HepG2 (cell line): ENCODE measurements around the gene RETN. TPM values are rescaled to one million over a fixed set of nuclear protein-coding genes. Genes with fewer than 3 reads are reported as not detected.

Experiments
- ATAC-seq: fragments of 200-7000 bp; cut with Tn5 transposase; 3 replicates; pipeline ENCODE4 v1.9.1; 2020; ENCODE audit warnings: mild to moderate bottlenecking, moderate library complexity
- BruUV-seq: library from RNA; stranded (reverse); fragments of 400-500 nt; replicated peaks from 2 replicates; lab custom pipeline; 2021; lab: Mats Ljungman, UMichigan
- CTCF ChIA-PET: fragments of 300-600 bp; formaldehyde crosslinking; extraction: SDS; loops from one replicate; lab custom pipeline; 2021; ENCODE audit warnings: low total read pairs, inconsistent platforms, low intra/inter-chr PET ratio; lab: Yijun Ruan, JAX
- POLR2A ChIA-PET: fragments of 350-600 bp; sonication (Branson Sonifier 250); formaldehyde crosslinking; loops from one replicate; lab custom pipeline; 2020; ENCODE audit warnings: antibody characterized with exemption, inconsistent platforms; lab: Yijun Ruan, JAX
- DNase-seq: peaks from one replicate; pipeline ENCODE4 v3.0.0-alpha.2; 2015; ENCODE audit warnings: low spot score
- FAIRE-seq: peaks from 3 replicates; lab custom pipeline; 2011; peaks lifted over from hg19 to GRCh38; lab: Jason Lieb, UNC
- H2AFZ ChIP-seq: one replicate; pipeline ENCODE4 v1.6.1; 2011; ENCODE audit warnings: low read length, inconsistent platforms
- H3K27ac ChIP-seq: fragments of 300-600 bp; 3 replicates; pipeline ENCODE4 v1.8.0; 2011; ENCODE audit warnings: mixed run types, mild to moderate bottlenecking, mixed read lengths, low read length, inconsistent platforms; ENCODE audit not compliant: insufficient read depth; ENCODE audit errors: extremely low read length
- H3K27me3 ChIP-seq, 2 experiments: fragments of 200-600 bp in 1 of 2; 2 replicates in 1 of 2; 3 replicates in 1 of 2; pipeline versions ENCODE4 v1.6.0 to v1.8.0; 2011; ENCODE audit warnings: low read length in 2 of 2, mild to moderate bottlenecking in 2 of 2, moderate library complexity in 2 of 2, inconsistent platforms in 1 of 2; ENCODE audit not compliant: insufficient read depth in 2 of 2, control insufficient read depth in 1 of 2
- H3K36me3 ChIP-seq, 2 experiments: fragments of 200-600 bp in 1 of 2; replicated peaks in 1 of 2; 2 replicates in 1 of 2; 3 replicates in 1 of 2; pipeline versions ENCODE4 v1.5.1 to v1.8.0; 2011; ENCODE audit warnings: low read length in 2 of 2, inconsistent platforms in 1 of 2; ENCODE audit not compliant: insufficient read depth in 2 of 2, control insufficient read depth in 1 of 2
- H3K4me1 ChIP-seq: 2 replicates; pipeline ENCODE4 v1.5.1; 2012; ENCODE audit warnings: low read length, inconsistent platforms; ENCODE audit not compliant: insufficient read depth
- H3K4me2 ChIP-seq: 2 replicates; pipeline ENCODE4 v1.6.0; 2011; ENCODE audit warnings: low read depth, low read length, inconsistent platforms
- H3K4me3 ChIP-seq, 3 experiments: fragments of 200-600 bp in 1 of 3; sonication (generic), shearing (Covaris generic) in 1 of 3; replicated peaks in 1 of 3; 2 replicates each; pipeline ENCODE4 v1.5.1; 2011 to 2016; ENCODE audit warnings: low read length in 3 of 3, inconsistent platforms in 2 of 3, low read depth in 2 of 3, mild to moderate bottlenecking in 2 of 3, control low read depth in 1 of 3, mixed read lengths in 1 of 3; ENCODE audit not compliant: insufficient read depth in 1 of 3
- H3K79me2 ChIP-seq: one replicate; pipeline ENCODE4 v1.6.1; 2011; ENCODE audit warnings: low read length, inconsistent platforms; ENCODE audit not compliant: insufficient read depth
- H3K9ac ChIP-seq: 2 replicates; pipeline ENCODE4 v1.6.0; 2011; ENCODE audit warnings: mild to moderate bottlenecking, low read depth, low read length, inconsistent platforms; ENCODE audit not compliant: insufficient read depth
- H3K9me3 ChIP-seq: 2 replicates; pipeline ENCODE4 v1.5.1; 2012; ENCODE audit warnings: mild to moderate bottlenecking, low read length
- H4K20me1 ChIP-seq: 2 replicates; pipeline ENCODE4 v1.6.0; 2011; ENCODE audit warnings: inconsistent platforms, mild to moderate bottlenecking, low read length, moderate library complexity; ENCODE audit not compliant: insufficient read depth
- MBD4 ChIP-seq: IDR thresholded peaks from 2 replicates; pipeline ENCODE4 v1.6.1; 2012; ENCODE audit warnings: low read length, inconsistent platforms, borderline replicate concordance
- NFYB ChIP-seq: sonication (generic); formaldehyde crosslinking; IDR thresholded peaks from 2 replicates; pipeline ENCODE4 v1.4.0; 2020; ENCODE audit warnings: missing genetic modification reagents
- NFYC ChIP-seq: IDR thresholded peaks from 2 replicates; pipeline ENCODE4 v1.6.1; 2016; ENCODE audit warnings: missing genetic modification reagents, missing compliant biosample characterization
- PBX2 ChIP-seq: IDR thresholded peaks from 2 replicates; pipeline ENCODE4 v1.6.1; 2016; ENCODE audit warnings: control low read depth
- SP1 ChIP-seq, 2 experiments: fragments of 450-650 bp in 1 of 2; sonication (generic) in 1 of 2; formaldehyde crosslinking in 1 of 2; IDR thresholded peaks; 2 replicates each; pipeline versions ENCODE4 v1.4.0 to v1.6.1; 2016 to 2020; ENCODE audit warnings: missing genetic modification reagents in 1 of 2
- SP2 ChIP-seq: sonication (generic); formaldehyde crosslinking; IDR thresholded peaks from 2 replicates; pipeline ENCODE4 v1.5.1; 2020; ENCODE audit warnings: mild to moderate bottlenecking, missing genetic modification reagents
- TOE1 ChIP-seq: sonication (generic); formaldehyde crosslinking; IDR thresholded peaks from 2 replicates; pipeline ENCODE4 v1.4.0; 2020; ENCODE audit warnings: mild to moderate bottlenecking, missing genetic modification reagents
- ZFP37 ChIP-seq: sonication (generic); formaldehyde crosslinking; IDR thresholded peaks from 2 replicates; pipeline ENCODE4 v1.4.0; 2020; ENCODE audit warnings: missing genetic modification reagents, borderline replicate concordance
- ZNF501 ChIP-seq: sonication (generic); formaldehyde crosslinking; IDR thresholded peaks from 2 replicates; pipeline ENCODE4 v1.5.1; 2020; ENCODE audit warnings: mild to moderate bottlenecking, moderate library complexity, missing genetic modification reagents
- WGBS: methylation state at CpG from one replicate; pipeline ENCODE4 v1.1.6; 2017; ENCODE audit warnings: low lambda C conversion rate; 5-methylcytosine and 5-hydroxymethylcytosine counted together
- in situ Hi-C: cut with HindIII; loops from 2 replicates; pipeline ENCODE4 v1.10.0; 2017; ENCODE audit warnings: low pct_unique_long_range_greater_than_20kb; ENCODE audit not compliant: extremely low pct_ligation_motif_present
- intact Hi-C: fragments of 100-400 bp; cut with micrococcal nuclease; formaldehyde crosslinking; loops from one replicate; pipeline ENCODE4 v1.10.0; 2022; ENCODE audit not compliant: unreplicated experiment
- polyA plus RNA-seq, 8 experiments: library from polyadenylated mRNA; depleted of rRNA in 3 of 8; stranded (reverse) in 7 of 8; unstranded in 1 of 8; fragments of >200 nt; fragmentation: Illumina TruSeq in 4 of 8; extraction: Trizol in 4 of 8; gene quantifications; 2 replicates each; pipeline versions ENCODE4 v1.2.1 to v1.2.3, GENCODE V29; 2011 to 2016; ENCODE audit warnings: low read depth in 4 of 8, missing spikeins in 1 of 8, mixed read lengths in 1 of 8; ENCODE audit not compliant: insufficient read depth in 1 of 8
- total RNA-seq, 5 experiments: library from RNA; depleted of rRNA; stranded (reverse); fragments of >200 nt; fragmentation: Illumina TruSeq; extraction: Trizol; gene quantifications; 2 replicates each; pipeline ENCODE4 v1.2.3, GENCODE V29; 2016; ENCODE audit warnings: low read depth in 1 of 5
- TF ChIP-seq, protein P1 (sequence below): sonication (generic); formaldehyde crosslinking; IDR thresholded peaks from 2 replicates; pipeline ENCODE4 v1.5.0; 2020; ENCODE audit warnings: missing genetic modification reagents, mild to moderate bottlenecking, borderline replicate concordance

The RETN gene
- total and polyA plus RNA-seq, 2 of the 13 experiments (the other 11 are each of a cell fraction or from before 2014, with no cell fraction given): not detected

DNA sequence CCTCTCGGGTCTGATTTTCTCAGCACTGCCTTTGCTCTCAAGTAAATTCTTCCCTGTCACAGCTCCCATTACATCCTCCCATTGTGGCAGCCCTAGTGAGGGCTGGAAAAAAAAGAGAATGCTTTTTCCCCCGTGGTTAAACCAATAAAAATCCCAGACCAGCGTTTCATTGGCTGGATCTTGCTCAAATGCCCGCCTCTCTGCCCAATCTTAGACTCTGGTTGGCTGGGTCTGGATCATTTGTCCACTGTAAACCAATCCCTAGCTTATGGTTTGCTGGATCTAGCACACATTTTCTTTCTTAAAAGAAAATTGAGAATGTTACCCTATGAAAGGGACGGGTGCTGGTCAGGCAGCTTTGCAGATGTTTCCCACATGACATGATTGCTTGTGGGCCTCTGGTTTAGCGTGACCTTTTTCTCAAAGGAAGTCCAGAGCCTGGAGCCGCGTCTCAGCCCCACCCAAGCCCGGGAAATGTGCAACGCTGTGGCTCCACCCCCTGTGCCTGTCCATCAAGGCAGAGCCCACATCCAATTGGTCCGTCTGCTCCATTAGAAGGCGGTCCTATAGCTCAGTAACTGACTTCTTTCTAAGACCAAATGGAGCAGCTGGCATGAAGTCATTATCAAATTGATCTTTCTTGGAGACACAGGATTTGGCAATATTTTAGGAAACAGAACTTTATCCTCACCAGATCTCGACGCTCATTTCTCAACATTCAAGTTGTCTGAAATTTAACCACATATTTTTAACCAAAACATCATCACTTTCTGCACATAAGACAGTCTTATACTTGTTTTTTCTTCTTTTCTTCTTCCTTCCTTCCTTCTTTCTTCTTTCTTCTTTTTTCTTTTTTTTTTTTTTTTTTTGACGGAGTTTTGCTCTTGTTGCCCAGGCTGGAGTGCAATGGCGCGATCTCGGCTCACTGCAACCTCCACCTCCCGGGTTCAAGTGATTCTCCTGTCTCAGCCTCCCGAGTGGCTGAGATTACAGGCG, 5.5 kb downstream of the RETN start:
- intact Hi-C loops: no loop called here
- TF ChIP-seq, protein P1, sequence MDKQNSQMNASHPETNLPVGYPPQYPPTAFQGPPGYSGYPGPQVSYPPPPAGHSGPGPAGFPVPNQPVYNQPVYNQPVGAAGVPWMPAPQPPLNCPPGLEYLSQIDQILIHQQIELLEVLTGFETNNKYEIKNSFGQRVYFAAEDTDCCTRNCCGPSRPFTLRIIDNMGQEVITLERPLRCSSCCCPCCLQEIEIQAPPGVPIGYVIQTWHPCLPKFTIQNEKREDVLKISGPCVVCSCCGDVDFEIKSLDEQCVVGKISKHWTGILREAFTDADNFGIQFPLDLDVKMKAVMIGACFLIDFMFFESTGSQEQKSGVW (CRISPR knock-in tag): no peak
- TF ChIP-seq NFYC (CRISPR knock-in tag) (peak; percentile 56), NFYB (CRISPR knock-in tag) (peak; percentile 54), ZFP37 (no peak), ZNF501 (CRISPR knock-in tag) (no peak), PBX2 (peak; percentile 87), SP2 (peak; percentile 57), MBD4 (no peak), SP1 (IDR thresholded peaks at IDR 0.05) (no peak), SP1 (CRISPR knock-in tag; IDR thresholded peaks at IDR 0.05) (no peak), TOE1 (CRISPR knock-in tag) (no peak)
- no peak overlapping the region for H3K4me2 ChIP-seq
- H3K4me1 ChIP-seq: peaks cover 14% of the 10 kb centered on the region
- H4K20me1 ChIP-seq: no peaks in the 10 kb centered on the region
- FAIRE-seq (no peak), DNase-seq (peak; percentile 21), ATAC-seq (peak; percentile 64)
- ChIA-PET CTCF (no interaction called here), POLR2A (interaction anchor here (1.2 kb wide), 1 partner anchor 45 kb away, joined by 3 read pairs; the partner anchor contains the start of genes PET100 and XAB2)
- no peak overlapping the region for H3K9ac ChIP-seq
- H3K79me2 ChIP-seq: no peaks in the 10 kb centered on the region
- no peak overlapping the region for H3K27ac ChIP-seq
- H3K36me3 ChIP-seq: no peaks in the 10 kb centered on the region
- no peak overlapping the region for H2AFZ ChIP-seq
- 33% methylated on average over 20 of the region's 21 CpGs for WGBS
- BruUV-seq: no TSS peak
- peaks cover 3 to 35% of the 10 kb centered on the region in 2 experiments; a peak in 2 of 5 replicates for H3K27me3 ChIP-seq
- H3K9me3 ChIP-seq: no peaks in the 10 kb centered on the region
- H3K4me3 ChIP-seq: no peak overlapping the region
- in situ Hi-C loops: no loop called here
